WTC11 (cell line): ENCODE measurements around the gene DPP8. TPM values are rescaled to one million over a fixed set of nuclear protein-coding genes. Genes with fewer than 3 reads are reported as not detected.

Experiments
- ATAC-seq: fragments of 200-7000 bp; cut with Tn5 transposase; 2 replicates; pipeline ENCODE4 v1.10.0; 2021; ENCODE audit warnings: mild to moderate bottlenecking, moderate library complexity
- CTCF ChIA-PET: fragments of 300-600 bp; sonication (Branson Sonifier 250); formaldehyde crosslinking; loops from one replicate; lab custom pipeline; 2021; ENCODE audit warnings: antibody characterized with exemption; lab: Charles Lee
- POLR2A ChIA-PET: fragments of 350-600 bp; sonication (Branson Sonifier 250); formaldehyde crosslinking; loops from one replicate; lab custom pipeline; 2021; ENCODE audit warnings: antibody characterized with exemption; lab: Charles Lee
- DNase-seq: peaks from one replicate; pipeline ENCODE4 v3.0.0; 2021; ENCODE audit warnings: low spot score
- H3K27ac Mint-ChIP-seq: 2 replicates; pipeline ENCODE4 v1.8.0; 2021; ENCODE audit warnings: mixed read lengths
- H3K27me3 Mint-ChIP-seq: 2 replicates; pipeline ENCODE4 v1.8.0; 2021; ENCODE audit warnings: low read depth, mild to moderate bottlenecking, moderate library complexity, mixed read lengths
- H3K36me3 Mint-ChIP-seq: 2 replicates; pipeline ENCODE4 v1.8.0; 2021; ENCODE audit warnings: mixed read lengths
- H3K4me1 Mint-ChIP-seq: 2 replicates; pipeline ENCODE4 v1.8.0; 2022; ENCODE audit warnings: mixed read lengths
- H3K4me3 Mint-ChIP-seq: 2 replicates; pipeline ENCODE4 v1.8.0; 2021; ENCODE audit warnings: mild to moderate bottlenecking, moderate library complexity, mixed read lengths
- H3K9me3 Mint-ChIP-seq: 2 replicates; pipeline ENCODE4 v1.8.0; 2021; ENCODE audit warnings: mixed read lengths
- ATF1 ChIP-seq: sonication (generic); formaldehyde crosslinking; IDR thresholded peaks from 2 replicates; pipeline ENCODE4 v1.8.1; 2023; ENCODE audit warnings: mild to moderate bottlenecking, moderate library complexity, missing genetic modification reagents
- ESRRA ChIP-seq: sonication (generic); formaldehyde crosslinking; IDR thresholded peaks from 2 replicates; pipeline ENCODE4 v1.8.1; 2022; ENCODE audit warnings: mild to moderate bottlenecking, missing genetic modification reagents, borderline replicate concordance
- FOXJ3 ChIP-seq: sonication (generic); formaldehyde crosslinking; IDR thresholded peaks from 2 replicates; pipeline ENCODE4 v1.9.0; 2021; ENCODE audit warnings: missing genetic modification reagents, mild to moderate bottlenecking, borderline replicate concordance
- KAT7 ChIP-seq: sonication (generic); formaldehyde crosslinking; IDR thresholded peaks from 2 replicates; pipeline ENCODE4 v1.8.1; 2023; ENCODE audit warnings: missing genetic modification reagents, mild to moderate bottlenecking, borderline replicate concordance
- NFE2L1 ChIP-seq: sonication (generic); formaldehyde crosslinking; IDR thresholded peaks from 2 replicates; pipeline ENCODE4 v1.8.1; 2023; ENCODE audit warnings: missing genetic modification reagents
- NFYB ChIP-seq: sonication (generic); formaldehyde crosslinking; conservative IDR thresholded peaks from 2 replicates; pipeline ENCODE4 v1.8.0; 2022; ENCODE audit warnings: low read depth, missing genetic modification reagents
- OVOL2 ChIP-seq: fragments of 250-450 bp; sonication (Bioruptor Pico); IDR thresholded peaks from 2 replicates; pipeline ENCODE4 v1.9.0; 2021; ENCODE audit warnings: mild to moderate bottlenecking, borderline replicate concordance
- PRRX2 ChIP-seq: fragments of 250-450 bp; sonication (Bioruptor Pico); IDR thresholded peaks from 2 replicates; pipeline ENCODE4 v1.8.0; 2021; ENCODE audit warnings: mild to moderate bottlenecking
- SP1 ChIP-seq: sonication (generic); formaldehyde crosslinking; conservative IDR thresholded peaks from 2 replicates; pipeline ENCODE4 v1.8.1; 2022; ENCODE audit warnings: missing genetic modification reagents
- ZNF671 ChIP-seq: fragments of 250-450 bp; sonication (Bioruptor Pico); IDR thresholded peaks from 2 replicates; pipeline ENCODE4 v1.8.0; 2021; ENCODE audit warnings: mild to moderate bottlenecking
- total RNA-seq: library from RNA; stranded (reverse); gene quantifications from 3 replicates; pipeline ENCODE4 v1.2.3, GENCODE V29; 2021
- TF ChIP-seq, protein P1 (sequence below): fragments of 250-450 bp; sonication (Bioruptor Pico); IDR thresholded peaks from 2 replicates; pipeline ENCODE4 v1.9.0; 2021; ENCODE audit warnings: mild to moderate bottlenecking
- TF ChIP-seq, protein P2 (sequence below): sonication (generic); formaldehyde crosslinking; IDR thresholded peaks from 2 replicates; pipeline ENCODE4 v1.8.0; 2022; ENCODE audit warnings: missing genetic modification reagents
- TF ChIP-seq, protein P3 (sequence below): sonication (generic); formaldehyde crosslinking; IDR thresholded peaks from 2 replicates; pipeline ENCODE4 v1.8.0; 2022; ENCODE audit warnings: mild to moderate bottlenecking, missing genetic modification reagents
- TF ChIP-seq, protein P4 (sequence below): fragments of 250-450 bp; sonication (Bioruptor Pico); IDR thresholded peaks from 2 replicates; pipeline ENCODE4 v1.9.0; 2021; ENCODE audit warnings: moderate library complexity, mild to moderate bottlenecking, inconsistent platforms, borderline replicate concordance
- TF ChIP-seq, protein P5 (sequence below): sonication (generic); formaldehyde crosslinking; conservative IDR thresholded peaks from 2 replicates; pipeline ENCODE4 v1.8.1; 2023; ENCODE audit warnings: mild to moderate bottlenecking, low read depth, missing genetic modification reagents, moderate library complexity
- TF ChIP-seq, protein P6 (sequence below): fragments of 250-450 bp; sonication (Bioruptor Pico); IDR thresholded peaks from 2 replicates; pipeline ENCODE4 v1.9.0; 2021; ENCODE audit warnings: mild to moderate bottlenecking, borderline replicate concordance

Gene DPP8
- total RNA-seq, 1 experiment from 2014 or later, result 31.9 TPM

DNA sequence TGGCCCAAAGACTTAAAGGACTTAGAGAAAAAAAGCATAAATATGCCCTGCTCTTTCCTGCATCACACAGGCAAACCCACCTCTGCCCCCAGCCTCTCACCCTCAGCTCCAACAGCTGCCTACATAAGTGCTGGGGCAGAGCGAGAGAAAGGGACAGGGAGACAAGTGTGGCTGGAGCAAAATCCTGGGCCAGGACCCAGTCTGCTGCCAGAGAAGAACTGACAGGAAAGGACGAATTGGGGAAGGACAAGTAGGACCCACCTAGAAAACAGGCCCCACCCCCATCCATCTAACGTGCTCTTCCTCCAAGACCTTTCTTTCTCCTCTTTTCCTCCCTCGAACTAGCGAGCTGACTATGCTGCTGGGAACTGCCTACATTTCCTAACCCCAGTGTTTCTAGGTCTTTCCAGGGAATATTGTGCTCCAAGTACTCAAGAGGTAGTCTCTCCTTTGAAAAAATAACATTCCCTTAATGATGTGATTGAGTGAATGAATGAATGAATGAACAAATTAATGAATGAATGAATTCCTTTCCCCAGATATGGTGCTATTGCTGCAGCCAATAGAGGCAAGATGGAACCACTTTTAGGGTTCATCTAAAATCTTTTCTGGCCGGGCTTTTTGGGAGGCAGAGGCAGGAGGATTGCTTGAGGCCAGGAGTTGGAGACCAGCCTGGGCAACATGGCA, 113.2 kb downstream of the DPP8 start:
- H3K4me3 Mint-ChIP-seq, result no peak overlapping the region
- DNase-seq, result no peak
- peak; percentile 24 for ATAC-seq
- ChIA-PET CTCF (interaction anchor here (0.5 to 2.2 kb wide), 7 partner anchors 11 to 86 kb away, joined by 3 to 10 read pairs (median 4); no protein-coding TSS in a partner anchor), POLR2A (interaction anchor here (0.7 to 2.9 kb wide), 2 partner anchors 12 to 17 kb away, joined by 3 to 12 read pairs; no protein-coding TSS in a partner anchor)
- H3K36me3 Mint-ChIP-seq, result no peaks in the 10 kb centered on the region
- no peak overlapping the region for H3K27ac Mint-ChIP-seq
- H3K4me1 Mint-ChIP-seq, result peaks cover 36% of the 10 kb centered on the region
- TF ChIP-seq, protein P1, sequence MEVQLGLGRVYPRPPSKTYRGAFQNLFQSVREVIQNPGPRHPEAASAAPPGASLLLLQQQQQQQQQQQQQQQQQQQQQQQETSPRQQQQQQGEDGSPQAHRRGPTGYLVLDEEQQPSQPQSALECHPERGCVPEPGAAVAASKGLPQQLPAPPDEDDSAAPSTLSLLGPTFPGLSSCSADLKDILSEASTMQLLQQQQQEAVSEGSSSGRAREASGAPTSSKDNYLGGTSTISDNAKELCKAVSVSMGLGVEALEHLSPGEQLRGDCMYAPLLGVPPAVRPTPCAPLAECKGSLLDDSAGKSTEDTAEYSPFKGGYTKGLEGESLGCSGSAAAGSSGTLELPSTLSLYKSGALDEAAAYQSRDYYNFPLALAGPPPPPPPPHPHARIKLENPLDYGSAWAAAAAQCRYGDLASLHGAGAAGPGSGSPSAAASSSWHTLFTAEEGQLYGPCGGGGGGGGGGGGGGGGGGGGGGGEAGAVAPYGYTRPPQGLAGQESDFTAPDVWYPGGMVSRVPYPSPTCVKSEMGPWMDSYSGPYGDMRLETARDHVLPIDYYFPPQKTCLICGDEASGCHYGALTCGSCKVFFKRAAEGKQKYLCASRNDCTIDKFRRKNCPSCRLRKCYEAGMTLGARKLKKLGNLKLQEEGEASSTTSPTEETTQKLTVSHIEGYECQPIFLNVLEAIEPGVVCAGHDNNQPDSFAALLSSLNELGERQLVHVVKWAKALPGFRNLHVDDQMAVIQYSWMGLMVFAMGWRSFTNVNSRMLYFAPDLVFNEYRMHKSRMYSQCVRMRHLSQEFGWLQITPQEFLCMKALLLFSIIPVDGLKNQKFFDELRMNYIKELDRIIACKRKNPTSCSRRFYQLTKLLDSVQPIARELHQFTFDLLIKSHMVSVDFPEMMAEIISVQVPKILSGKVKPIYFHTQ (CRISPR knock-in tag), result no peak
- TF ChIP-seq, protein P2, sequence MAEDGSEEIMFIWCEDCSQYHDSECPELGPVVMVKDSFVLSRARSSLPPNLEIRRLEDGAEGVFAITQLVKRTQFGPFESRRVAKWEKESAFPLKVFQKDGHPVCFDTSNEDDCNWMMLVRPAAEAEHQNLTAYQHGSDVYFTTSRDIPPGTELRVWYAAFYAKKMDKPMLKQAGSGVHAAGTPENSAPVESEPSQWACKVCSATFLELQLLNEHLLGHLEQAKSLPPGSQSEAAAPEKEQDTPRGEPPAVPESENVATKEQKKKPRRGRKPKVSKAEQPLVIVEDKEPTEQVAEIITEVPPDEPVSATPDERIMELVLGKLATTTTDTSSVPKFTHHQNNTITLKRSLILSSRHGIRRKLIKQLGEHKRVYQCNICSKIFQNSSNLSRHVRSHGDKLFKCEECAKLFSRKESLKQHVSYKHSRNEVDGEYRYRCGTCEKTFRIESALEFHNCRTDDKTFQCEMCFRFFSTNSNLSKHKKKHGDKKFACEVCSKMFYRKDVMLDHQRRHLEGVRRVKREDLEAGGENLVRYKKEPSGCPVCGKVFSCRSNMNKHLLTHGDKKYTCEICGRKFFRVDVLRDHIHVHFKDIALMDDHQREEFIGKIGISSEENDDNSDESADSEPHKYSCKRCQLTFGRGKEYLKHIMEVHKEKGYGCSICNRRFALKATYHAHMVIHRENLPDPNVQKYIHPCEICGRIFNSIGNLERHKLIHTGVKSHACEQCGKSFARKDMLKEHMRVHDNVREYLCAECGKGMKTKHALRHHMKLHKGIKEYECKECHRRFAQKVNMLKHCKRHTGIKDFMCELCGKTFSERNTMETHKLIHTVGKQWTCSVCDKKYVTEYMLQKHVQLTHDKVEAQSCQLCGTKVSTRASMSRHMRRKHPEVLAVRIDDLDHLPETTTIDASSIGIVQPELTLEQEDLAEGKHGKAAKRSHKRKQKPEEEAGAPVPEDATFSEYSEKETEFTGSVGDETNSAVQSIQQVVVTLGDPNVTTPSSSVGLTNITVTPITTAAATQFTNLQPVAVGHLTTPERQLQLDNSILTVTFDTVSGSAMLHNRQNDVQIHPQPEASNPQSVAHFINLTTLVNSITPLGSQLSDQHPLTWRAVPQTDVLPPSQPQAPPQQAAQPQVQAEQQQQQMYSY, result peak; percentile 96
- 0 out of 2 replicates have a peak, but pooled peaks have one; percentile 13 for TF ChIP-seq SP1 (CRISPR knock-in tag)
- H3K27me3 Mint-ChIP-seq, result no peaks in the 10 kb centered on the region; the same call in 1 of the 2 replicates
- no peaks in the 10 kb centered on the region for H3K9me3 Mint-ChIP-seq

DNA sequence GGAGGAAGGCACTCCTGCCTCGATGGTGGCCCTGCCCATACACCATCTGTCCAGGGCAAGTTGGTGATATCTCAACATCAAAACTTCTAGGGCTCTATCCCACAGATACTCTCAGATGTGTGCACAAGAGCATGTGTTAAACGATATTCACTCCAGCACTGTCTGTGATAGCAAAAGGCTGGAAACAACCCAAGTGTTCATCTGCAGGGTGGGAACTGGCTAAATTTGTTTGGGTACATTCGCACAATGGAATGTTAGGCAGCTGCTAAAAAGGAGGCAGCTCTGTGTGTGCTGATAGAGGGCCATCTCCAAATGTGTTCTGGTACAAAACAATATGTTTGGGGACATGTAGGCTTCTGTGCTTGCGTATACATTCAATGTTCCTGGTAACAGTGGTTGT, 114.5 kb downstream of the DPP8 start:
- H3K27me3 Mint-ChIP-seq, result peaks cover 5% of the 10 kb centered on the region
- DNase-seq, result no peak
- H3K9me3 Mint-ChIP-seq, result no peaks in the 10 kb centered on the region
- peaks cover 30% of the 10 kb centered on the region for H3K4me1 Mint-ChIP-seq
- ChIA-PET POLR2A (interaction anchor here (2.9 kb wide), 1 partner anchor 19 kb away, joined by 12 read pairs; no protein-coding TSS in a partner anchor), CTCF (interaction anchor here (4.4 kb wide), 1 partner anchor 16 kb away, joined by 105 read pairs; no protein-coding TSS in a partner anchor)
- ATAC-seq, result no peak
- H3K36me3 Mint-ChIP-seq, result no peaks in the 10 kb centered on the region
- no peak overlapping the region for H3K27ac Mint-ChIP-seq
- no peak overlapping the region for H3K4me3 Mint-ChIP-seq
- TF ChIP-seq NFE2L1 (CRISPR knock-in tag) (no peak), ATF1 (CRISPR knock-in tag) (no peak), ZNF671 (CRISPR knock-in tag) (no peak), OVOL2 (CRISPR knock-in tag) (no peak), NFYB (no peak), PRRX2 (CRISPR knock-in tag) (no peak), FOXJ3 (CRISPR knock-in tag) (no peak), ESRRA (CRISPR knock-in tag) (no peak), KAT7 (CRISPR knock-in tag) (no peak)
- TF ChIP-seq, protein P3, sequence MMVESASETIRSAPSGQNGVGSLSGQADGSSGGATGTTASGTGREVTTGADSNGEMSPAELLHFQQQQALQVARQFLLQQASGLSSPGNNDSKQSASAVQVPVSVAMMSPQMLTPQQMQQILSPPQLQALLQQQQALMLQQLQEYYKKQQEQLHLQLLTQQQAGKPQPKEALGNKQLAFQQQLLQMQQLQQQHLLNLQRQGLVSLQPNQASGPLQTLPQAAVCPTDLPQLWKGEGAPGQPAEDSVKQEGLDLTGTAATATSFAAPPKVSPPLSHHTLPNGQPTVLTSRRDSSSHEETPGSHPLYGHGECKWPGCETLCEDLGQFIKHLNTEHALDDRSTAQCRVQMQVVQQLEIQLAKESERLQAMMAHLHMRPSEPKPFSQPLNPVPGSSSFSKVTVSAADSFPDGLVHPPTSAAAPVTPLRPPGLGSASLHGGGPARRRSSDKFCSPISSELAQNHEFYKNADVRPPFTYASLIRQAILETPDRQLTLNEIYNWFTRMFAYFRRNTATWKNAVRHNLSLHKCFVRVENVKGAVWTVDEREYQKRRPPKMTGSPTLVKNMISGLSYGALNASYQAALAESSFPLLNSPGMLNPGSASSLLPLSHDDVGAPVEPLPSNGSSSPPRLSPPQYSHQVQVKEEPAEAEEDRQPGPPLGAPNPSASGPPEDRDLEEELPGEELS (CRISPR knock-in tag), result no peak
- TF ChIP-seq, protein P4, sequence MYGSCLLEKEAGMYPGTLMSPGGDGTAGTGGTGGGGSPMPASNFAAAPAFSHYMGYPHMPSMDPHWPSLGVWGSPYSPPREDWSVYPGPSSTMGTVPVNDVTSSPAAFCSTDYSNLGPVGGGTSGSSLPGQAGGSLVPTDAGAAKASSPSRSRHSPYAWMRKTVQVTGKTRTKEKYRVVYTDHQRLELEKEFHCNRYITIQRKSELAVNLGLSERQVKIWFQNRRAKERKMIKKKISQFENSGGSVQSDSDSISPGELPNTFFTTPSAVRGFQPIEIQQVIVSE (CRISPR knock-in tag), result no peak
- TF ChIP-seq, protein P5, sequence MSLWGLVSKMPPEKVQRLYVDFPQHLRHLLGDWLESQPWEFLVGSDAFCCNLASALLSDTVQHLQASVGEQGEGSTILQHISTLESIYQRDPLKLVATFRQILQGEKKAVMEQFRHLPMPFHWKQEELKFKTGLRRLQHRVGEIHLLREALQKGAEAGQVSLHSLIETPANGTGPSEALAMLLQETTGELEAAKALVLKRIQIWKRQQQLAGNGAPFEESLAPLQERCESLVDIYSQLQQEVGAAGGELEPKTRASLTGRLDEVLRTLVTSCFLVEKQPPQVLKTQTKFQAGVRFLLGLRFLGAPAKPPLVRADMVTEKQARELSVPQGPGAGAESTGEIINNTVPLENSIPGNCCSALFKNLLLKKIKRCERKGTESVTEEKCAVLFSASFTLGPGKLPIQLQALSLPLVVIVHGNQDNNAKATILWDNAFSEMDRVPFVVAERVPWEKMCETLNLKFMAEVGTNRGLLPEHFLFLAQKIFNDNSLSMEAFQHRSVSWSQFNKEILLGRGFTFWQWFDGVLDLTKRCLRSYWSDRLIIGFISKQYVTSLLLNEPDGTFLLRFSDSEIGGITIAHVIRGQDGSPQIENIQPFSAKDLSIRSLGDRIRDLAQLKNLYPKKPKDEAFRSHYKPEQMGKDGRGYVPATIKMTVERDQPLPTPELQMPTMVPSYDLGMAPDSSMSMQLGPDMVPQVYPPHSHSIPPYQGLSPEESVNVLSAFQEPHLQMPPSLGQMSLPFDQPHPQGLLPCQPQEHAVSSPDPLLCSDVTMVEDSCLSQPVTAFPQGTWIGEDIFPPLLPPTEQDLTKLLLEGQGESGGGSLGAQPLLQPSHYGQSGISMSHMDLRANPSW (CRISPR knock-in tag), result no peak
- TF ChIP-seq, protein P6, sequence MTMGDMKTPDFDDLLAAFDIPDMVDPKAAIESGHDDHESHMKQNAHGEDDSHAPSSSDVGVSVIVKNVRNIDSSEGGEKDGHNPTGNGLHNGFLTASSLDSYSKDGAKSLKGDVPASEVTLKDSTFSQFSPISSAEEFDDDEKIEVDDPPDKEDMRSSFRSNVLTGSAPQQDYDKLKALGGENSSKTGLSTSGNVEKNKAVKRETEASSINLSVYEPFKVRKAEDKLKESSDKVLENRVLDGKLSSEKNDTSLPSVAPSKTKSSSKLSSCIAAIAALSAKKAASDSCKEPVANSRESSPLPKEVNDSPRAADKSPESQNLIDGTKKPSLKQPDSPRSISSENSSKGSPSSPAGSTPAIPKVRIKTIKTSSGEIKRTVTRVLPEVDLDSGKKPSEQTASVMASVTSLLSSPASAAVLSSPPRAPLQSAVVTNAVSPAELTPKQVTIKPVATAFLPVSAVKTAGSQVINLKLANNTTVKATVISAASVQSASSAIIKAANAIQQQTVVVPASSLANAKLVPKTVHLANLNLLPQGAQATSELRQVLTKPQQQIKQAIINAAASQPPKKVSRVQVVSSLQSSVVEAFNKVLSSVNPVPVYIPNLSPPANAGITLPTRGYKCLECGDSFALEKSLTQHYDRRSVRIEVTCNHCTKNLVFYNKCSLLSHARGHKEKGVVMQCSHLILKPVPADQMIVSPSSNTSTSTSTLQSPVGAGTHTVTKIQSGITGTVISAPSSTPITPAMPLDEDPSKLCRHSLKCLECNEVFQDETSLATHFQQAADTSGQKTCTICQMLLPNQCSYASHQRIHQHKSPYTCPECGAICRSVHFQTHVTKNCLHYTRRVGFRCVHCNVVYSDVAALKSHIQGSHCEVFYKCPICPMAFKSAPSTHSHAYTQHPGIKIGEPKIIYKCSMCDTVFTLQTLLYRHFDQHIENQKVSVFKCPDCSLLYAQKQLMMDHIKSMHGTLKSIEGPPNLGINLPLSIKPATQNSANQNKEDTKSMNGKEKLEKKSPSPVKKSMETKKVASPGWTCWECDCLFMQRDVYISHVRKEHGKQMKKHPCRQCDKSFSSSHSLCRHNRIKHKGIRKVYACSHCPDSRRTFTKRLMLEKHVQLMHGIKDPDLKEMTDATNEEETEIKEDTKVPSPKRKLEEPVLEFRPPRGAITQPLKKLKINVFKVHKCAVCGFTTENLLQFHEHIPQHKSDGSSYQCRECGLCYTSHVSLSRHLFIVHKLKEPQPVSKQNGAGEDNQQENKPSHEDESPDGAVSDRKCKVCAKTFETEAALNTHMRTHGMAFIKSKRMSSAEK (CRISPR knock-in tag), result no peak
